ENCODE data around the gene NKX2-4. TPM values are rescaled to one million over a fixed set of nuclear protein-coding genes. Genes with fewer than 3 reads are reported as not detected.
"Not testable (repeated sequence)": the region's sequence is repeated elsewhere in the genome, so short reads cannot be mapped to it uniquely, and the experiment has no call there.

NKX2-4 gene
- total RNA-seq = not detected

DNA sequence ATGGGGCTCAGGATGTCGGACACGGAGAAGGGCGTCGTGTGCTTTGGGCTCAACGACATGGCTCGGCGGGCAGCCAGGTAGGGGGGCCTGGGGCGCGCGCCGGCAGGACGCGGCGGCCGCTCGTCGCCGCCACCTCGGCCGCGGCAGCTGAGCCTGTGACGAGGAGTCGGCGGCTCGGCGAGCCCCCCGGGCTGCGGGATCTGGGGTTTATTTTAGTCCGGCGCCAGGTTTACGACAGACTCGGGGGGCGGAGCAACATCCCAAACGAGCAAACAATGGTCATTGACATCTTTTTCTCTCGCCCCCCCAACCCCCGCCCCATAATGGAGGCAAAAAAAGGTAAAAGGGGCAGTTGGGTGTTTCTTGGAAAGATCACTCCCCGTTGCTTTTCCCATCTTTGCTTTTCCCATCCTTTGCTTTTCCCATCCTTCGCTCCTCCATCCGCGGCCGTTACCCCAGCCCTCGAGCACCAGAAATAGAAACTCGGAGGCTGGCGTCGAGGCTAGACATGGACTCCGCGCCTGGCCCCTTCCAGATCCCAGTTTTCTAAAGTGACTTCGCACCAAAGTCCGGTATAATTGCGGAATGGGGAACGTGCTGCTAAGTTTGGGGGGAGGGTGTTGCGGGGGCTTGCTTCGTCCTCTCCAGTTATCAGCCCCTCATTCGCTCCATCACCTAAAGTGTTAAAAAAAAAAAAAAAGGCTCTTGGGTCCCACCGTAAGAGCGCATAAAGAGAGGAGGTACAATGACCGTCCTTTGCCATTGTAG is at the start of gene NKX2-4:
Gene NKX2-4 (minus strand): TSS at position 186 of the 768 bp plus-strand sequence. CDS start 127 bp downstream, at position 59.
- DNase-seq (ENCODE audit: low spot score) = no peak

DNA sequence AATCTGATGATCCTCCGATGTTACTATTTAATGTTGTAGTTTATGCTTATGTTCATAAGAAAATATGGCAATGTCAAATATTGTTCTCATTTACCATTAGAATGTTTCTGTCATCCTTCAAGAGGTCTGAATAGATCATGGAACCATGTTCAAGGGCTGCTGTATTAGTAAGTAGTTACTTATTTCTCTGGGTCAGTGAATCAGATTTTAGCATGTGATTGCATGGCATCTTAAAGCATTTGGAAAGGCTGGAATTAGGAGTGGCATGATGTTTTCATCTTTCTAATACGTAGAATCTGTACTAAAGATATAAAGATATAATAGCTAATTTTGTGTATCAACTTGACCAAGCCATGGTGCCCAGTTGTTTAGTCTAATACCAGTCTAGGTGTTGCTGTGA is 40.5 kb upstream of the NKX2-4 start:
- DNase-seq (ENCODE audit: low spot score) = no peak

DNA sequence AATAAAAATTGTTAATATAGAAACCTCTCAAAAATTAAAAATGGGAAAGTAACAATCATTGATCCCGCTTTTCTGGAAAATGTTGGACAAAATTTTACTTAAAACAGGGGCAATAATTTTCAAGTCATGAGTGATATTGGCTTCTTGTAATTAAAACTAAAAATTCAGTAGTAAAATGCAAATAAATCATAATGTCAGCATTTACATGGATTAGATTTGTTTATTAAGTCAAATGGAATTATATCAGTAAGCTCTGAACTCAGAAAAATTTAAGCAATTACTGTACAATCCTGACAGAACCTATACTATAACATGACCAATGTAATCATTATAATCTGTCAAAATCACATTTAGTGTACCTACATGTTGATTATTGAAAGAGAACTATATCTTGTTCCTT is 39.9 kb upstream of the NKX2-4 start:
- DNase-seq (ENCODE audit: low spot score) = no peak

DNA sequence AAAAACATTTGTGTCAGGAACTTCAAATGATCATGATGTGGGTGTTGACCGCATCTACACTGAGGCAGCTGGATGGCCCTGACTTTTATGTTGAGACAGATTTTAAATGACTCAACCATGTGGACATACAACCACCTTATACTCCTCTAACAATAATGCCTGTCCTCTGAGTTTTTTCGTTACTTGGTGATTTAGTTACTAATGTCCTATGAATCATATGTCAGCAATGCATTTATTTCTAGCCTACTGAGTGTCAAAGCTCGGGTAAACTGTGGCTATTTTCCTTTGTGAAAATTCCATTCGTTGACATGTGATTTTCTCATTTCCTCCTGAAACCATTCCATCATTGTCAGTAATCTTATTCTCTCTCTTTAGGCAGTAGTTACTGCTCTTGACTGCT is 38.9 kb upstream of the NKX2-4 start:
- DNase-seq (ENCODE audit: low spot score) = no peak

DNA sequence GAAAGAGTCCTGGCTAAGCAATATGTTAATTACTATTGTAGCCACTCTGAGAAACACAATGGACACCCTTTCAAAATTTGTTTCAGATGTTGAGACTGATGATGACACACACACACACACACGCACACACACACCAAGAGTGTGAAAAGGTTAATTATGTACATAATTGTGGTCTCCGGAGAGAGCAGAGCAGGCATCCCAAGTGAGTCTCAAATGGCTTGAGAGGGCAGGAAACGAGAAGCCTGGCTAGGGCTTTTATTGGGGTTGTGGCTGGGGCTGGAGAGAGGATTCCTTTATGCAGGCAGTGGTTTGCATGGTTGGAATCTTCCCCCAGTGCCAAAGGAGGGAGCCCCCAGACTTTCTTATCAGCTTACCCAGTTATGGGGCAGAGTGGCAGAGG is 38.2 kb upstream of the NKX2-4 start:
- DNase-seq (ENCODE audit: low spot score) = no peak

DNA sequence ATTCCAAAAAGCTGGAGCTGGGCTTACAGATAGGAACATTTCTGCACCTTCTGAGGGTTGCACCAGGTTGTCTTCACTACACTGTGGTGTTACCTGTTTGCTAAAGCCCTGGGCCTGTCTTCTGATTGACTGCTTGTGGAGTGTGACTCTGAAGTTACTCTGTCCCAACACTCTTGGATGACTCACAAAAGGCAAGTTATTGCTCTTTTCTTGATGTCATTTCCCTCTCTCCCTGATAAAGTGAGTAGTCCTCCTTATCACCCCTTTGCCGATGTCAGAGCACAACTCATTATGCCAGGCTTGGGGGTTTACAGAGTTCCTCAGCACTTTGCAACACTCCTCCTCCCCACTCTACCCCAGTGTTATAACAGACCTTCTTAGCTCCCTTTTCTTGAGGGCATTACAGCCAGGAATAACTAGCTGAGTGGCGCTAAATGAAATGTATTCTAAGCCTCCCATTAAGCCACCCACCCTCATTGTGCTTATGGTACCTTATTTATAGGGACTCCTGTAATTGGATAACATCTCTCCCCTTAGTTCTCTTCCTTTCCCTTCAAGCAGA is 36.1 kb upstream of the NKX2-4 start:
- no peak for DNase-seq (ENCODE audit: low spot score)

DNA sequence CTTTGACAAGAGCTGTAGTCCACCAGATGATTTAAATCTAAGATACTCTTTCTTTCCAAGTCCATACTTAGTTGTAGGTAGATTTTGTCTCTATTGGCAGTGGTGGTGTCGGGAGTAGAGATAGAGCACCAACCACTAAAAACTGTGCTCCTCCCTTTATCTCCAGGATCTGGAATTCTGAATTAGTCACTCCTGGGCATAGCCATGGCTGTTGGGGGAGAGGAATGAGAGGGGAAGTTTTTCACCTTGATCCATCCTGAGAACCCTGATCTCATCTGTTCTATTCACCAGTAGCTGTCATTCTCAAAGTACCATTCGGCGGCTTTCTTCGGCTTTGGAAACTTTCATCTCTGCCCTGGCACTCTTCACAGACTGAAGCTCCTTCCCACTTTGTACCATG is 35.6 kb upstream of the NKX2-4 start:
- no peak for DNase-seq (ENCODE audit: low spot score)

DNA sequence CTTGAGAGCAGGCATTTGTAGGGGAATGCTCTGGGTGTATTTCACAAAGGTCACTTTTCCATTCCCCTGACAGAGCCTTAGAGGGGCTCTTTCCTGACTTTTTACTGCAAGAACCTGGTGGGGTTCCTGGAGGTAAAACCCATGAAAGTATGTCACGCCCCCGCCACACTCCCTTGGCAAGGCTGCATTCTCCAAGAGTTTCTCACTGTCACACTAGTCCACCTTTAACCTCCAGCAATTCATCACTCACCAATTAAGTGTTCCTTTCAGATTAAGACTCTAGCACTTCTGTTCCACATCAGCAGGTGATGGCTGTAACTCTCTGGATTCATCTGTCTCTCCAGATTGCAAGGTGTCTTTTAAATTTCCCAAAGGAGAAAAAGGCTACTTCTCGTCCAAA is 32.7 kb upstream of the NKX2-4 start:
- no peak for DNase-seq (ENCODE audit: low spot score)

DNA sequence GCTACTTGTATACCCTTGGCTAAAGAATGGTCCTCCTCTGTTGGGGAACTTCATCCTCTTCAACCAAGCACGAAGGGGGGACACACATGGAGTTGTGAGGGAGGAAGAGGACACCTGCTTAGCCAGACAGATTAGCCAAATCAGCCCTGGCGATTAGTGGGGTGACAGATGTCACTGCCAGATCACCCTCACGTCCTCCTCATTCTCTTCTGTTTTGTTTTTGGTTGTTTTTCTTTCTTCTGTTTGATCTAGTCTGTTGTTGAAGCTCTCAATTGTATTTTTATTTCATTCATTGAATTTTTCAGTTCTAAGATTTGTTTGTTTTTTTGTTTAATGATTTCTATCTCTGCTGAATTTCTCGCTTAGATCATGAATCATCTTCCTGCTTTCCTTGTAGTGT is 27.5 kb upstream of the NKX2-4 start:
- DNase-seq (ENCODE audit: low spot score) = no peak

DNA sequence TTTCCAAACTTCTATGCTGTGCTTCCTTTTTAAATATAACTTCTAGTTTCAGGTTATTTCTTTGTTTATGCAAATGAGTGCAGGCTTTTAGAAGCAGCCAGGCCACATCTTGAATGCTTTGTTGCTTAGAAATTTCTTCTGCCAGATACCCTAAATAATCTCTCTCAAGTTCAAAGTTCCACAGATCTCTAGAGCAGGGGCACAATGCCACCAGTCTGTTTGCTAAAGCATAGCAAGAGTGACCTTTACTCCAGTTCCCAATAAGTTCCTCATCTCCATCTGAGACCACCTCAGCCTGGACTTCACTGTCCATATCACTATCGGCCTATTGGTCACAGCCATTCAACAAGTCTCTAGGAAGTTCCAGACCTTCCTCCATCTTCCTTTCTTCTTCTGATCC is 26.4 kb upstream of the NKX2-4 start:
- DNase-seq (ENCODE audit: low spot score) = not testable (repeated sequence)

DNA sequence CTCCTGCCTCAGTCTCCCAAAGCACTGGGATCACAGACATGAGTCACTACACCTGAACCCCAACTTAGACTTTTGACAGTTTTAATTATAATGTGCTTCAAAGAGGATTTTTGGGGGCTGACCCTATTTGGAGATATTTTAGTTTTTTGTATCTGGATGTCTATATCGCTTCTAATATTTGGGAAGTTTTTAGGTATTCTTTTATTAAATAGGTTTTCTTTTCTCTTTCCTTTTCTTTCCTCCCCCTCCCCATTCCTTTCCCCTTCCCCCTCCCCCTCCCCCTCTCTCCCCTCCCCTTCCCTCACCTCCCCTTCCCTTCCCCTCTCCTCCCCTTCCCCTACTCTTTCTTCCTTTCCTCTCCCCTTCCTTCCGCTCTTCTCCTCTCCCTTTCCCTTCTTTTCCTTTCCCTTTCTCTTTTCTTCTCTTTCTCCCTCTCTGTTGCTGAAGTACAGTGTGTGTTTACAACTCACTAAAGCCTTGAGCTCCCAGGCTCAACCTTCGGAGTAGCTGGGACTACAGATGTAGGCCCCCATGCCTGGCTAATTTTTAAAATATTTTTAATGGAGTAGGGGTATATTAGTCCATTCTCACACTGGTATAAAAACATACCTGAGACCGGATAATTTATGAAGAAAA is 24.4 kb upstream of the NKX2-4 start:
- no peak for DNase-seq (ENCODE audit: low spot score)

DNA sequence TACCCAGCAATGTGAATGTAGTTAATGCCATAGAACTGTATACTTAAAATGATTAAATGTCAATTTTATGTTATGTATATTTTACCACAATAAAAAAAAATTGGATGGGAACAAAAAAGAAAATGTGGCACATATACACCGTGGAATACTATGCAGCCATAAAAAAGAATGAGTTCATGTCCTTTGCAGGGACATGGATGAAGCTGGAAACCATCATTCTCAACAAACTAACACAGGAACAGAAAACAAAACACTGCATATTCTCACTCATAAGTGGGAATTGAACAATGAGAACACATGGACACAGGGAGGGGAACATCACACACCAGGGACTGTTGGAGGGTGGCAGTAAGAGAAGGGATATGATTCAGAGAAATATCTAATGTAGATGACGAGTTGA is 21.8 kb upstream of the NKX2-4 start:
- not testable (repeated sequence) for DNase-seq (ENCODE audit: low spot score)

DNA sequence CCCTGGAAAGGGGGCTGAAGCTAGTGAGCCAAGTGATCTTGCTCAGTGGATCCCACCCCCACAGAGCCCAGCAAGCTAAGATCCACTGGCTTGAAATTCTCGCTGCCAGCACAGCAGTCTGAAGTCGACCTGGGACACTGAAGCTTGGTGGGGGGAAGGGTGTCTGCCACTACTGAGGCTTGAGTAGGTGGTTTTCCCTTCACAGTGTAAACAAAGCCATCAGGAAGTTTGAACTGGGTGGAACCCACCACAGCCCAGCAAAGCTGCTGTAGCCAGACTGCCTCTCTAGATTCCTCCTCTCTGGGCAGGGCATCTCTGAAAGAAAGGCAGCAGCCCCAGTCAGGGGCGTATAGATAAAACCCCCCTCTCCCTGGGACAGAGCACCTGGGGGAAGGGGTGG is 16.7 kb upstream of the NKX2-4 start:
- DNase-seq (ENCODE audit: low spot score) = not testable (repeated sequence)

DNA sequence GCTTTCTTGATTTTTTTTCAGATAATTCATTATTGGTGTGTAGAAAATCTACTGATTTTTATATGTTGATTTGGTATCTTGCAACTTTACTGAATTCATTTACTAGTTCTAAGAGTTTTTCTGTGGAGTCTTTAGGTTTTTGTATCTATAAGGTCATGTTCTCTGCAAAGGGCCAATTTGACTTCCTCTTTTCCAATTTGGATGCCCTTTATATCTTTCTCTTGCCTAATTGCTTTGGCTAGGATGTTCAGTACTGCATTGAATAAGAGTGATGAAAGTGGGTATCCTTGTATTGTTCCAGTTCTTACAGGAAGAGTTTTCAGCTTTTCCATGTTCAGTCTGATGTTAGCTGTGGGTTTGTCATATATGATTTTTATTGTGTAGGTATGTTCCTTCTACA is 14.4 kb upstream of the NKX2-4 start:
- DNase-seq (ENCODE audit: low spot score) = no peak

DNA sequence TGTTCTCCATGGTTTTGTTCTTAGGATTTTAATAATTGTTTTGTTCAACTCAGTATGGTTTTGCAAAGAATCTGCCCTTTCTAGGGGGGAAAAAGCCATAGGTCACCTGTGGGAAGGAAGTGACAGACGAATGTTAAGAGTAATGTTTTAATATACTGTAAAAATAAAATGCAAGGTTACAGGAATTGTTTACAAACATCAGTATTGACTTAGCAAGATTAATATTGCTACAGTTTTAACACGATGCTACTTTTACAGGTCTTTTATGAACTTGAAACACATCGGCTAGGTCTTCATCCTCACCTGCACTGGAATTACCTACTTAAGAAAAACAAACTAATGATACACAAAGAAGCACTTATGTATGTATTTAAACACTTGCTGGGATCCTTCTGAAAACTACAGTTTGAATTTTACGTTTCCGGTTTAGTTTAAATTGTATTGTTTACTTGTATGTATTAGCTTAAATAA is 1.7 kb upstream of the NKX2-4 start:
- no peak for DNase-seq (ENCODE audit: low spot score)

DNA sequence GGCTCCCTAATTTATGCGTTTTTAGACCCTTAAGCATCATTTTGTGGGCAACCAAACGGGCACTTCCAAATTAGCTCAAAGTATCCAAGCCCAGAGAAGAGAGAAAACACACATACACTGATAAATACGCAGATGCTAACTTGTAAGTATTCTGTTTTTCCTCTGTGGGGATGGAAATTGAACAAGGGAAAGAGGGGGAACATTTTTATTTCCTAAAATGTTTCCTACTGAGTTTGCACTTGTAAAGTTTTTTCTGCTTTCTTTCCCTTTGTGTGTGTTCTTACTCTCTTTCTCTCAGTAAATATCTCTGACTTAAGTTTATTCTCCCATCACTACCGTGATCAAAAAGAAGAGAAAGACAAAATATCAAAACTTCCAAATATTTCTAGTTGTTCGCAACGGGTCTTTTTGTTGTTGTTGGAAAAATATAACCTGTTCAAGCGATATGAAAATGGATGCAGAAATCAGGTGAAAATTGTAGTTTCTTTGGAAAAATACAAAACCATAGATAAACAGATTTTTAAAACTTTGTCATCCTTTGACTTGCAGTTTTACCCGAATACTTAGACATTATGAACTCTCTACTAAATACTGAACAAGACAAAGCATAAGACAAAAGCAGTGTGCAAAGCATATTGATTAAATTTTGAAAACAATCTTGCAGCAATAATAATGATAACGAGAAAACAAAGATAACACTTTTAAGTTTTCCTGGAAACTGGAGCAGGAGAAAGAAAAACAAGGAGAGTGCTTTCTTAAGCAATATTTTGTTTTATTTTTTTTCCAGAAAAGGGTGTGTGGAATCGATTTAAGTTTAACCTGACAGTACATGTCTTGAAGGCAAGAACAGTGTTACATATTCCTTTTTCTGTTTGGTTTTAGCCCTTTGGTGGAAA is 1.0 kb upstream of the NKX2-4 start:
- DNase-seq (ENCODE audit: low spot score) = no peak

DNA sequence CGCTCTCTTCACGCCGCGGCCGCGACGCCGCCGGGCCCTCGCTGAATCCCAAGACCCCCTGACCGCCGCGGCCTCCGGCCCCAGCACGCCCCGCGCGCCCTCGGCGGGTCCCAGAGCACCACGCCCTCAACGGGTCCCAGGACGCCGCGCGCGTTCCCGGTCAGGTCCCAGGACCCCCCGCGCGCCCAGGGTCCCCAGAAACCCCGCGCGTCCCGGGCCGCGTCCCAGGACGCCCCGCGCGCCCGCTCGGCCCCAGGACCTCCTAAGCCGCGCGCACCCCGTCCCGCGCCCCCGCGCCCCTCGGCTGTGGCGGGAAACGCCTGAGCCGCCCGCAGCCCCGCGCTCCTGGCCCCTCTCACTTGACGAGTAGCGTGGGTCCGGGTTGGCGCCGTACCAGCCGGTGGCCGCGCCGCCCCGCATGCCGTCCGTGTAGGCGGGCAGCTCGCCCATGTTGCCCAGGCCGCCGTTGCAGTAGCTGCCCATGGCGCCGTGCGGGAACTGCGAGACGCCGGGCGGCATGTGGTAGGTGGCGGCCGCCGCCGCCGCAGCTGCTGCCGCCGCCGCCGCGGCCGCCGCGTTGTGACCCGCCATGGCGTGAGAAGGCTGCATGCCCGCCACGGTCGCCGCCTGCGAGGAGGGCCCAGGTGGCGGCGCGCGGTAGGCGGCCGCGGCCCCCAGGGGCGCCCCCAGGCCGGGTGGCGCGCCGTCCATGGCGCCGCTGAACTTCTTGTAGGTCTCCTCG is 556 bp downstream of the NKX2-4 start:
- no peak for DNase-seq (ENCODE audit: low spot score)

DNA sequence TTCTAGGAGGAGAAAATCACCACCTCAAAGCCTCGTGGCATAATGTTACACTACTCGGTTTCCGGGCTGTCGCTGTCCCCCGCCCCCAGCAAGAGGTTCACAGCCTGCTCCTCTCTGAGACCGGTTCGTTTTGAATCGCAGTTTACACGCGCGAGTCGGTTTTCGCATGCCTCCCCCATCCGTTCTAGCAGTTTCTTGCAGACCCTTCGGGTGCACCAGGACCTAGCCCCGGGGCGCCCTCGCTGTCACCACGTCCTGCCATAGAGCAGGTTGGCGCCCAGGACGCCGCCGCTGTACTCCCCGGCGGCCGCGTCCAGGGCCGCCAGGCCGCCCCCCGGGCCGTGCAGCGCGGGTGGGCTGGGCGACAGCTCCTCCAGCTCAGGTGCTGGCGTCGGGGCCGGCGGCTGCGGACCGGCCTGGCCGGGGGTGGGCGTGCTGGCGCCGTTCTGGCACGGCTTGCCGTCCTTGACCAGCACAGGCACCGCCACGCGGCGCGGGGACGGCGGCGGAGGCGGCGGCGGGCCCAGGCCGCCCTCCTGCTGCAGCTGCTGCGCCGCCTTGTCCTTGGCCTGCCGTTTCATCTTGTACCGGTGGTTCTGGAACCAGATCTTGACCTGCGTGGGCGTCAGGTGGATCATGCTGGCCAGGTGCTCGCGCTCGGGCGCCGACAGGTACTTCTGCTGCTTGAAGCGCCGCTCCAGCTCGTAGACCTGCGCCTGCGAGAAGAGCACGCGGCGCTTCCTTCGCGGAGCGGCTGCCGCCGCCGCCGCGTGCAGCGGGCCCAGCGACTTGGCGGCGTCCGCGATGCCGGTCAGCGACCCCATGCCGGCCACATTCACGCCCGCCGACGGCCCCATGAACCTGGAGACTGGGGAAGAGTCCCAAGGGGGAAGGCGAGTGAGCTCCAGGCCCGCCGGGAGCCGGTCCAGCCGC is 1.4 kb downstream of the NKX2-4 start:
- DNase-seq (ENCODE audit: low spot score) = no peak

DNA sequence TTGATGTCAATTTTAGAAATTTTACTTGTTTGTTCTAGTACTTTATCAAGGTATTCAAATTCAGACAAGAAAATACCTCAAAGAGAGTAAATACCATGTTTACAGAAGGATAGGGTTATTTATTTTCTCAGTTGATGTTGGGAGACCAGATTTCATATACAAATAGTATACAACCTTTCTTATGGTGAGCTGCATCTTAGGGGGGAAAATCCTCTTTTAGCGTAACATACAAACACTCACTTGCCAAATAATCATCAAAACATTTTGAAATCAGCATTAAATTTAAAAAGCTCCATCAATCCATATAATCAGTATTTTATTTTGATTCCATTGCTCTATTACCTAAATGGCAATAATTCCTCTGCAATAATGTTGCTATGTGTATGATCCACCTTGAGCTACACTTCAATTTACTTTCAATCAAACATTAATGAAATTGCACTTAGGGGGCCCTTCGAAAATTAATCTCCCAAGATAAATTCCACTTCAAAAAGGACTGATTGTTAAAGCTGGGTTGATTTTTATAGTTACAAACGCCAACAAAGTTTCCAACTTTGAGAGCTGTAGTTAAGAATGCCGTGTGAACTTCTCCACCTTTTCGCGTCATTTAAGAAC is 2.2 kb downstream of the NKX2-4 start:
- no peak for DNase-seq (ENCODE audit: low spot score)

DNA sequence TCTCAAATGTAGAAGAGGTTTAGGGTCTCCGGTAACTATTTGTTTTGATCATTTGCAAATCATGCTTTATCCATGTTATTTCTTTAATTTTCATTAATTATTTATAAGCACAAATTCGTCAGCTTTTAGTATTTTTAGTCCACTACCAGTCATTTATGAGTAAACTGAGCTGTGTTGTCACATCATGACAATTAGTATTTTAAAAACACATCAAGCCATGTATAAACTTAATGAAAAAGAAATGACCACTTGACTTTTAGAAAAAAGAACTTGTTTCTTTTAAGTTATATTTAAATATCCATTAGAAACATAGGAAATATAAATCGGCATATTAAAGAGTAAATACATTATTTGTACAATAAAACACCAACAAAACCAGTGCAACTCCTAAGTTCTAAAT is 2.8 kb downstream of the NKX2-4 start:
- no peak for DNase-seq (ENCODE audit: low spot score)

All from mucosa of gallbladder (tissue), 1 donor.